Right cardiac atrium (tissue), 5 donors: Measurements from ENCODE around the gene OLFM1. TPM values are rescaled to one million over a fixed set of nuclear protein-coding genes. Genes with fewer than 3 reads are reported as not detected.

Experiments
- ATAC-seq, 2 donors: fragments of 200-7000 bp; cut with Tn5 transposase; one replicate each; pipeline versions ENCODE4 v1.8.0 to v1.9.1; 2020; ENCODE audit warnings: moderate library complexity in 2 of 2, mild to moderate bottlenecking in 1 of 2
- DNase-seq, 3 donors: peaks; one replicate each; pipeline ENCODE4 v3.0.0-alpha.2; 2020
- H3K27ac ChIP-seq: one replicate; pipeline ENCODE4 v1.5.1; 2013; ENCODE audit warnings: mild to moderate bottlenecking, low read length, control low read depth, moderate library complexity
- H3K27me3 ChIP-seq: one replicate; pipeline ENCODE4 v1.6.1; 2013; ENCODE audit not compliant: control insufficient read depth, insufficient read depth
- H3K4me1 ChIP-seq: one replicate; pipeline ENCODE4 v1.6.1; 2013; ENCODE audit warnings: low read length; ENCODE audit not compliant: control insufficient read depth, insufficient read depth
- H3K4me3 ChIP-seq: one replicate; pipeline ENCODE4 v1.5.1; 2013; ENCODE audit warnings: low read length, control low read depth
- H3K9me3 ChIP-seq: one replicate; pipeline ENCODE4 v1.6.1; 2013; ENCODE audit warnings: low read length; ENCODE audit not compliant: control insufficient read depth
- WGBS: extraction: QIAGEN DNeasy Blood & Tissue Kit; methylation state at CpG from one replicate; pipeline ENCODE4 v1.1.7; 2013; 5-methylcytosine and 5-hydroxymethylcytosine counted together
- intact Hi-C, 4 donors: fragments of 100-400 bp; cut with DNase I; formaldehyde crosslinking; loops; one replicate each; pipeline versions ENCODE4 v1.11.0 to v1.14.0; 2022 to 2023
- polyA plus RNA-seq: library from polyadenylated mRNA; stranded (reverse); fragments of 200-250 nt; gene quantifications from one replicate; pipeline ENCODE4 v1.2.3, GENCODE V29; 2013
- total RNA-seq, 4 donors: library from RNA; stranded (reverse); fragmentation: NEBNext Ultra II Directional; extraction: Animal tissue kit (Norgen Biotek cat#: 25700); gene quantifications; one replicate each; pipeline ENCODE4 v1.2.1, GENCODE V29; 2021
- donor health status: healthy with polysubstance abuse.
- donor health status: DM: no; HTN: yes; CAD: no.
- donor health status: DM: no; HTN: no; CAD: no.
- donor health status: DM: no; HTN: yes; CAD: no; lungs with severe emphysema.
- donor health status: DM: yes; HTN: yes; CAD: no.

The OLFM1 gene
- total and polyA plus RNA-seq, 5 donors: 8.8 to 19.1 (median 10.0) TPM

- intact Hi-C loops: no loop called here
- no peak for ATAC-seq
- 87% methylated on average over 12 of the region's 12 CpGs for WGBS
These were observed 40.6 kb upstream of the OLFM1 start for GRCh38 chr9:135046739-135047350.

GRCh38 chr9:135047521-135047920 lies 39.9 kb upstream of the OLFM1 start:
- no peaks in the 10 kb centered on the region for H3K27me3 ChIP-seq

More at GRCh38 chr9:135046739-135047350, 40.6 kb upstream of the OLFM1 start:
- Histone ChIP-seq H3K9me3 (no peaks in the 10 kb centered on the region), H3K27me3 (no peaks in the 10 kb centered on the region), H3K4me1 (no peaks in the 10 kb centered on the region), H3K27ac (no peak overlapping the region), H3K4me3 (no peak overlapping the region)
- DNase-seq: no peak

DNA sequence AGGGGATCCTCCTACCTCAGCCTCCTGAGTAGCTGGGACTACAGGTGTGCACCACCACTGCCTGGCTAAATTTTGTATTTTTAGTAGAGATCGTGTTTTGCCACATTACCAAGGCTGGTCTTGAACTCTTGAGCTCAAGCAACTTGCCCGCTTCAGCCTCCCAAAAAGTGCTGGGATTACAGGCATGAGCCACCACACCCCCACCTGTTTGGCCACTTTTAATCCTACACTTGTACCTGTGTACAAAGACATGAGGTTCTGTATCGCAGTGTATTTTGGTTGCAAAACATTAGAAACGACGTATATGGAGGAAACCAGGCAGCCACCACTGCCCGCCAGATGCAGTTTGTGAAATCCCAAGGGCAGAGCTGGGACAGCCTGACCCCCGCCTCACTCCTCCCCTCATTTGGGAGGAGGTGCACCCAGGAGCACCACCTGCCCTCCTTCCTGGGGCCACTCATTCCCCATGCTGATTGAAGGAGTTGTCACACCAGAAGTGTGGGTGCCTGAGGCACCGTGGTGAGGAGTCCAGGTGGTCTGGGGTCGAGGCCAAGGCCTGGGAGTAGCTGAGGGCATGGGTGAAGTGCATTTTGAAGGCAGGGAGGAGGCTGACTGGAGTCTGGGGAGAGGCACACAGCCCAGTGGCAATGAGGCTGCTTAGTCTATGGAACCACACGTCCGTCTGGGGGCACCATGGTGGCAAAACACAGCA lies 39.3 kb upstream of the OLFM1 start:
- ATAC-seq (no peak), DNase-seq (no peak)
- H3K4me1 ChIP-seq: no peaks in the 10 kb centered on the region
- 80% methylated on average over 11 of the region's 11 CpGs for WGBS
- H3K27me3 ChIP-seq: no peaks in the 10 kb centered on the region
- no peak overlapping the region for H3K4me3 ChIP-seq
- intact Hi-C loops: no loop called here
- H3K27ac ChIP-seq: no peak overlapping the region
- no peaks in the 10 kb centered on the region for H3K9me3 ChIP-seq

More at GRCh38 chr9:135047521-135047920, 39.9 kb upstream of the OLFM1 start:
- H3K4me3 ChIP-seq: no peak overlapping the region
- intact Hi-C loops: no loop called here
- no peaks in the 10 kb centered on the region for H3K4me1 ChIP-seq
- no peak overlapping the region for H3K27ac ChIP-seq
- ATAC-seq (no peak), DNase-seq (no peak)
- WGBS: 87% methylated on average over 5 of the region's 5 CpGs
- H3K9me3 ChIP-seq: no peaks in the 10 kb centered on the region

GRCh38 chr9:135048758-135049444 lies 38.6 kb upstream of the OLFM1 start:
- H3K9me3 ChIP-seq: no peaks in the 10 kb centered on the region
- ATAC-seq (no peak), DNase-seq (no peak)
- whole genome bisulfite sequencing: 79% methylated on average over 17 of the region's 17 CpGs
- no peaks in the 10 kb centered on the region for H3K27me3 ChIP-seq
- H3K27ac ChIP-seq: no peak overlapping the region
- intact Hi-C loops: no loop called here
- no peak overlapping the region for H3K4me3 ChIP-seq
- no peaks in the 10 kb centered on the region for H3K4me1 ChIP-seq

- DNase-seq (no peak), ATAC-seq (no peak)
- intact Hi-C loops: no loop called here
- WGBS: 65% methylated on average over 7 of the region's 7 CpGs
- H3K27me3 ChIP-seq: no peaks in the 10 kb centered on the region
- H3K9me3 ChIP-seq: no peaks in the 10 kb centered on the region
- H3K27ac ChIP-seq: no peak overlapping the region
- H3K4me3 ChIP-seq: no peak overlapping the region
- no peaks in the 10 kb centered on the region for H3K4me1 ChIP-seq
These were observed 38.0 kb upstream of the OLFM1 start for GRCh38 chr9:135049460-135049859.

- DNase-seq (peak in 1 of 3 donors; percentile 41), ATAC-seq (no peak)
- no peaks in the 10 kb centered on the region for H3K4me1 ChIP-seq
- intact Hi-C loops: no loop called here
- 80% methylated on average over 31 of the region's 31 CpGs for WGBS
- no peak overlapping the region for H3K4me3 ChIP-seq
- H3K9me3 ChIP-seq: no peaks in the 10 kb centered on the region
- H3K27ac ChIP-seq: no peak overlapping the region
- H3K27me3 ChIP-seq: no peaks in the 10 kb centered on the region
These were observed 37.1 kb upstream of the OLFM1 start for GRCh38 chr9:135050072-135050990.

DNA sequence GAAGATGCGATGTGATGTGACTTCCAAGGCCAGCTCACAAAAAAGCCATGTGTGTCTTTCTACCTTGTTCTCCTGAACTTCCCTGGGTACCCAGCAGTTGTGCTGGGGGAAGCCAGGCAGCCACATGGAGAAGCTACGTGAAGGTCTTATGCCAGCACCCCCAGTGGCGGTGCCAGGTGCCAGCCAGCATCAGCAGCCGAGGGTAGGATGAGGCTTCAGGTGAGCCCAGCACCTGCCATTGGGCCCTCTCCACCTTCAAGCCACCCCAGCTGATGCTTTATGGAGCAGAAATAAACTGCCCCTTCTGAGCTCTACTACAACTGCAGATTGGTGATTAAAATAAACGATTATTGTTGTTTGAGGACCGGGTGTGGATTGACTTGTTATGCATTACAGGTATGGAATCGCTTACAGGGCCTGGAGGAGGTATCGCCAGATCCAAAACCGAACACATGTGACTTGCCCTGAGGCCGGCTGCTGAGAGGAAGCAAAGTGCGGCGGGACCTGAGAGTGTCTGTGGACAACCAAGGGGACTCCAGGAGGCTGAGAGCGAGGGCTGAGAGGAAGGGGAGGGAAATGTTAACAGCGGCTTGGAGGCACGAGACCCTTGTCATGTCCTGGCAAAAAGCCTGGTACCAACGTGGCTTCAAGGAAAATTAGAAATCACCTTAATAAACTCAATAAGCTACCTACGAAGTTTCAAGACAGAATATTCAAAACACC lies 36.0 kb upstream of the OLFM1 start:
- DNase-seq (peak in 1 of 3 donors; percentile 30), ATAC-seq (no peak)
- Histone ChIP-seq H3K4me3 (no peak overlapping the region), H3K27ac (no peak overlapping the region), H3K4me1 (no peaks in the 10 kb centered on the region), H3K9me3 (no peaks in the 10 kb centered on the region), H3K27me3 (no peaks in the 10 kb centered on the region)
- whole genome bisulfite sequencing: 89% methylated on average over 17 of the region's 17 CpGs
- intact Hi-C loops: no loop called here

- Histone ChIP-seq H3K9me3 (no peaks in the 10 kb centered on the region), H3K4me3 (no peak overlapping the region), H3K27me3 (no peaks in the 10 kb centered on the region), H3K4me1 (no peaks in the 10 kb centered on the region), H3K27ac (no peak overlapping the region)
- DNase-seq (no peak), ATAC-seq (no peak)
- intact Hi-C loops: no loop called here
- 83% methylated on average over 5 of the region's 5 CpGs for WGBS
These were observed 34.3 kb upstream of the OLFM1 start for GRCh38 chr9:135053133-135053532.

- intact Hi-C loops: no loop called here
- DNase-seq (no peak), ATAC-seq (no peak)
- H3K4me3 ChIP-seq: no peak overlapping the region
- 88% methylated on average over 3 of the region's 3 CpGs for WGBS
- no peaks in the 10 kb centered on the region for H3K4me1 ChIP-seq
- no peak overlapping the region for H3K27ac ChIP-seq
- no peaks in the 10 kb centered on the region for H3K9me3 ChIP-seq
- H3K27me3 ChIP-seq: no peaks in the 10 kb centered on the region
These were observed 32.3 kb upstream of the OLFM1 start for GRCh38 chr9:135055181-135055580.

DNA sequence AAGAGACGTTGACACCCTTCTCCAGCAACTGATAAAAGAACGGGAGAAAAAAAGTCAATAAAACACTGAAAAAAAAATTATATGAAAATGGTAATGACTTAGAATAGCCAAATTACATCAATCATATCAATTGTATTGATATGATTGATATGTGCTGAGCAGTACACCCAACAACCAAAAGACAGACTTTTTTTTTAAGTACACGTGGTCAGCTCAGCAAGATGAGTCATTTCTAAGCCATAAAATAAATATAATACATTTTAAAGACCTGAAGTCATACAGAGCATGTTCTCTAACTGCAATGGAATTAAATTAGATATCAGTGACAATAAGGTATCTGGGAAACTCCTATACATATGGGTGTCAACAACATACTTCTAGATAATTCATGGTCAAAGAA lies 30.9 kb upstream of the OLFM1 start:
- no peaks in the 10 kb centered on the region for H3K4me1 ChIP-seq
- H3K9me3 ChIP-seq: no peaks in the 10 kb centered on the region
- H3K27ac ChIP-seq: no peak overlapping the region
- ATAC-seq (no peak), DNase-seq (no peak)
- 53% methylated on average over 3 of the region's 3 CpGs for WGBS
- intact Hi-C loops: no loop called here
- no peak overlapping the region for H3K4me3 ChIP-seq
- no peaks in the 10 kb centered on the region for H3K27me3 ChIP-seq
